ENCODE data around the gene POU4F3.

The POU4F3 gene

GRCh38 chr5:146340260-146341081 is 1.8 kb downstream of the POU4F3 start:
- DNase-seq, result no peak

- no peak for DNase-seq
Observed at GRCh38 chr5:146341854-146342253, 3.2 kb downstream of the POU4F3 start.

GRCh38 chr5:146342519-146342881 is 3.9 kb downstream of the POU4F3 start:
- DNase-seq, result no peak

- DNase-seq, result no peak
Observed at GRCh38 chr5:146342882-146343865, 4.5 kb downstream of the POU4F3 start.

- no peak for DNase-seq
Observed at GRCh38 chr5:146344155-146345118, 5.8 kb downstream of the POU4F3 start.

DNA sequence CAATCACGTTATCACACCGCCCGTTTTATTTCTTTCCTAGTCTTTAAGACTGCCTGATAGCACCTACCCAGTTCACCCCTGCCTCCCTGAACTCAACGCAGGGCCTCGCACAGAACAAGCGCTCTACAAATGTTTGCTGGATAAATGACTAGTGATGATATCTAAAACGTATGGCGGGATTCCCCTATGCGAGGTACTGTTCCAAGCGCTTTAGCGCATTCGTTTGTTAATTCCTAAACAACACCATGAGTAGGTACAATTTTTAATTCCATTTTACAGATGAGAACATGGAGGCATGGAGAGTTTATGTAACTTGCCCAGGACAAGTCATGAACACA is 6.6 kb downstream of the POU4F3 start:
- DNase-seq, result no peak

DNA sequence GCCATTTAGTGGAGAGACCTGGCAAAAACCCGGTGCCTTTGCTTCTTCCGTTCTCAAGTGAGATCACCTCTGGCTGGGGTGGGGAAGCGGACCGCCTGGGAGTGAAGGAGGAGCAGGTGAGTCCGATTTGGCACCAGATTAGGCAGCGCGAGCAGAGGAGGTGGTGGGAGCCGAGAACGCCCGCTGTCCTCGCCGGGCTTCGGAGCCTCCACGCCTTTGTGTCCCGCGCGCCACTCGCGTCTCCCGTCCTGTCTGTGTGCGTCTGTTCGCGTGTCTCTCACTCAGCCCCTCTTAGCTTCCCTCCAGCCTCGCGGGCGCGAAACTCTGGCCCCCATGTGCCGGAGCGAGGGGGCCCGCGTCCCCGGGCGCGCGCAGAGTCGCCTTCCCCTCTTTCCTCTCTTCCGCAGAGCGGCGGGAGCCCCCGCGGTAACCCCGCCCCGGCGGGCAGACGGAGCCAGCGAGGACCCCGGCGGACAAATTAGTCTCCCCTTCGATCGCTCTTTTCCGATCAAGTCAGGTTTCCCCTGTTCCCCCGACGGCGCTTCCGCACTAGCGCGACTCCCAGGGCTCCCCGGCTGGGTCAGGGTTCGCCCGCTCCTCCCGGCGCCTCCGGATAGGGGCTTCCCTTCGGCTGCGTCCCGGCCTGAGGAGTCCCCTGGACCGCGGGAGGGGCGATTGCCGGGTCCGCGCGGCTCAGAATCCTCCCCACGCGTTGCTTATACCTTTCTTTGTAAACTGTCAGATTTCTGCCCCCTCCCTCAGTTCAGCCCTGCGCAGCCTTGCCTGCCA is 7.1 kb downstream of the POU4F3 start:
- no peak for DNase-seq

GRCh38 chr5:146357126-146357525 is 18.5 kb downstream of the POU4F3 start:
- DNase-seq, result no peak

DNA sequence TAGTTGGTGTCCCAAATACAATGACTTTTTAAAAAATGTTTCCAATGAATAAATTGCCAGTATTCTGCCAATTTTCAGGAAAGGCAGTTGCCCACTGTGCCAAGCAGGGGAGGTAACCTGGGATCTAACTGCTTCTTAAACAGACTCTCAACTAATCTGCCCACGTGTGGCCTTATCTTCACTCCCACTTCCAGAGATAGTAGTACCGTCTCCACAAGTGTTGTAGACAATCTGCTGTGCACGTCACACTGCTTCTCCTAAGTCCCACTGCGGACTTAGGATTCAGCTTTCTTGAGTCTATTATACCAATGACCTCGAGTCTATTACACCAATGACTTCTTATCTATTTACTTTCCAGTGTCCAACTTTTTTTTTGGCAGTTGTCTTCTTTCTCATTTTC is 21.2 kb downstream of the POU4F3 start:
- no peak for DNase-seq

DNA sequence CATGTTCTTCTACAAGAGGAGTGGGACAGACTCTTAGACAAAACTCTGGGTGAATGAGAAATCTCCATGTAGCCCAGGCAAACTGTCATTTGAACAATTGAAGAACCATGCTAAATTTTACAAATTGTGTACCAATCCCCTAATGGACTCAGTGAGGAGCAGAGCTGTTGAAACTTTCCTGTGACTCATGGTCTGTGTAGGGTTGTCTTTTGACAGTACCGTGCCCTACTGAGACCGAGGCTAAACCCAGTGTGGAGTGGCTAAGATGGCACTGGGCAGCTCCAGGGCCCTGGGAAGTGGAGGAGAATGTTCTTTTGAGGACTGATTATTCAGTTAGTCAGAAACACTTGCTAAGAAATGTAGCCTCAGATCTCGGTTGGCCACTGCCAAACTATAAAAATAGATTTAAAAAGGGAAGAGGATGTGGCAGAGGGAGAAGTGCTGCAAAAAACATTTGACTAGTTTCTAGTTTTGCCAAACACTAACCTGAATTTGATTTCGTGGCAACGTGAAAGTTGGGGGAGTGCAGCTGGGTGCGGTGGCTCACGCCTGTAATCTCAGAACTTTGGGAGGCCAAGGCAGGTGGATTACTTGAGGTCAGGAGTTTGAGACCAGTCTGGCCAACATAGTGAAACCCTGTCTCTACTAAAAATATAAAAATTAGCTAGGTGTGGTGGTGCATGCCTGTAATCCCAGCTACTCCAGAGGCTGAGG is 24.7 kb downstream of the POU4F3 start:
- DNase-seq, result no peak

GRCh38 chr5:146365618-146366017 is 27.0 kb downstream of the POU4F3 start:
- DNase-seq, result no peak

GRCh38 chr5:146366904-146367303 is 28.3 kb downstream of the POU4F3 start:
- peak; percentile 8 for DNase-seq

DNA sequence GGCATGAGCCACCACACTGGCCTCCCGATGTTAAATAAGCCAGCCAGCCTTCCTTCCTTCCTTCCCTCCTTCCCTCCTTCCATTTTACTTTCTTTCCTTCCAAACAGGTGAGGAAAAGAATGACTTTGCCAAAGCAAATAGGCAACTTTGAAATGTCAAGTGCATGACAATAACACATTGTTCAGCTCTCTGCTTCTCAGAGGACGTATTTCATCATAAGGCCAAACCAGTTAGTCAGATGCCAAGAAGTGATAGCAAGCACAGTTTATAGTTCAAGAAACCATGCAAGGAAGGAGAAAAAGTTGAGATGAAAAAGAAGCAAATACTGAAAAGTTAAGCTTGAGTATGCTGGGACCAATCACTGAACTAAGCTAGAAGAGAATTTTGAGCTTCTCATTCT is 29.5 kb downstream of the POU4F3 start:
- no peak for DNase-seq

DNA sequence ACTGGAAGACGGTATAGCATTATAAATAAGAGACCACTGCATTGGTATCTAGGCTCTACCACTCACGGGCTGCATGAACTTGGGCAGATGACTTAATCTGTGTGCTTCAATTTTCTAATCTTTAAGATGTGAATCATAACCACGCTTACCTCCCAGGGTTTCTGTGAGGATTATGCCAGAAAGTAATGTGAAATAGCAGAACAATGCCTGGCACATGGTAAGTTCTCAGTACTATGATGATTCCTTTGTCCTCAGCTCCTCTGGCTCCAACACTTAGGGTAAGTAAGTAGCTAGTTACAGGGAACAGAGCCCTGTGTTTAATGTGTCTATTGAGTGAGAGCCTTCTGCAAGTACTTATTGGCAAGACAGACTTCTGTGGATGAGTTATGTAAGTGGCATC is 31.1 kb downstream of the POU4F3 start:
- peak; percentile 44 for DNase-seq

DNA sequence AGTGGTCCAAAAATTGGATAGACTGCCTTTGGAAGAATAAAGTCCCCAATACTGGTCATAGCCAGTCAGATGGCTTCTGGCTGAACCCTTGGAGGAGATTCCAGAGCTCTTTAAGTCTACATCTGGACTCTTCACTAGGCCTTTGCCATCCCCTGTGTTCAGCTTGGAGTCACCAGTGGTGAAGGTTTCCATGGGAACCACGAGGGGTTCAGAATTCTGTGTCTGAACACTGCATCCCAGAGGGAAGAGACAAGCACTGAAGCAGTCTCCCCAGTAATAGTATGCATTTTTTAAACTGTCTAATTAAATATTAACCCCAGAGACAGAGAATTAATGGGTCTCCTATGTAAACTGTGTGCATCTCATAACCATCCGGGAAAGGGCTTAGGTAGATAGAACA is 38.2 kb downstream of the POU4F3 start:
- no peak for DNase-seq

DNA sequence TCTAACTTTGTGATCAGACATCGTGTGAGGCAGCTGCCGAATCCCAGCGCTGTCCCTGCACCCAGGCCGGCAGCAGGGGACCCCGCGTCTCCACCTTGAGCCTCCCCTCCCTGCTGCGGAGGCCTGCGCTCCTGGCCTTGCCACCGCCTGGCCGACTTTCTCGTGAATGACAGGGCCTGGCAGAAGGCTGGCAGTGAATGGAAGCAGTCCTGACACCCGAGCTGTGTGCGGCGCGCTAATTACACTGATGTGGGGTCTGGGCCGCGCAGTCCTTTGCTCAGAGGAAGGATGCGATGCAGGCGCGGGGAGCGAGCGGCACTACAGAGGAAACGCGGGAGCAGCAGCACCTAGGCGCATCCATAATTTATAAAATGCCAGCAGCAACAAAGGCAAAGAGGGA is 40.3 kb downstream of the POU4F3 start:
- no peak for DNase-seq

DNA sequence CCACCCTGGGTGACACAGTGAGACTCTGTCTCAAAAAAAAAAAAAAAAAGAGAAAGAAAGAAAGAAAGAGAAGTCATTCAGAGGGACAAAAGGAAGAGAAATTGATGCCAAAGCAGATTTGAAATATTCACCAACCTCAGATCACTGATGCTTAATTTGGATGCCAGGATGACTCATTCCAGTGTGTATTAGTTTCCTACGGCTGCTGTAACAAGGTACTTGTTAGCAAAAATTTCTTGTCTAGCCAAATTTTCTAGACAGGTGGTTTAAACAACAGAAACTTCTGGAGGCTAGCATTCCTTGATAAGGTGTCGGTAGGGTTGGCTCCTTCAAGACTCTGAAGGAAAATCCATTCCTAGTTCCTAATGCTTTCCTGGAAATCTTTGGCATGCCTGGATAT is 42.1 kb downstream of the POU4F3 start:
- no peak for DNase-seq

GRCh38 chr5:146388386-146388785 is 49.7 kb downstream of the POU4F3 start:
- DNase-seq, result peak; percentile 55

- no peak for DNase-seq
Observed at GRCh38 chr5:146390469-146390868, 51.8 kb downstream of the POU4F3 start.

Measured in DMS79 treated with DMSO at 0.1 percent for 48 hours (cell line).